Prostate gland (tissue), 2 donors: ENCODE results near the gene TMEM208.

Experiments used
- POLR2A ChIP-seq: fragments of 450-650 bp; IDR thresholded peaks from one replicate; pipeline ENCODE4 v1.6.1; 2016; ENCODE audit warnings: antibody characterized with exemption, mild to moderate bottlenecking
- POLR2AphosphoS5 ChIP-seq: sonication (generic); formaldehyde crosslinking; IDR thresholded peaks from one replicate; pipeline ENCODE4 v1.6.1; 2017; ENCODE audit warnings: antibody characterized with exemption
- TF ChIP-seq, protein P1 (sequence below), 4 experiments: fragments of 200-600 bp in 2 of 4; fragments of 450-650 bp in 2 of 4; sonication (generic) in 2 of 4; IDR thresholded peaks; 1 replicate in 3 of 4; 2 replicates in 1 of 4; pipeline ENCODE4 v1.5.1; 2016 to 2019; ENCODE audit warnings: antibody characterized with exemption in 4 of 4, mild to moderate bottlenecking in 2 of 4, moderate library complexity in 2 of 4

DNA sequence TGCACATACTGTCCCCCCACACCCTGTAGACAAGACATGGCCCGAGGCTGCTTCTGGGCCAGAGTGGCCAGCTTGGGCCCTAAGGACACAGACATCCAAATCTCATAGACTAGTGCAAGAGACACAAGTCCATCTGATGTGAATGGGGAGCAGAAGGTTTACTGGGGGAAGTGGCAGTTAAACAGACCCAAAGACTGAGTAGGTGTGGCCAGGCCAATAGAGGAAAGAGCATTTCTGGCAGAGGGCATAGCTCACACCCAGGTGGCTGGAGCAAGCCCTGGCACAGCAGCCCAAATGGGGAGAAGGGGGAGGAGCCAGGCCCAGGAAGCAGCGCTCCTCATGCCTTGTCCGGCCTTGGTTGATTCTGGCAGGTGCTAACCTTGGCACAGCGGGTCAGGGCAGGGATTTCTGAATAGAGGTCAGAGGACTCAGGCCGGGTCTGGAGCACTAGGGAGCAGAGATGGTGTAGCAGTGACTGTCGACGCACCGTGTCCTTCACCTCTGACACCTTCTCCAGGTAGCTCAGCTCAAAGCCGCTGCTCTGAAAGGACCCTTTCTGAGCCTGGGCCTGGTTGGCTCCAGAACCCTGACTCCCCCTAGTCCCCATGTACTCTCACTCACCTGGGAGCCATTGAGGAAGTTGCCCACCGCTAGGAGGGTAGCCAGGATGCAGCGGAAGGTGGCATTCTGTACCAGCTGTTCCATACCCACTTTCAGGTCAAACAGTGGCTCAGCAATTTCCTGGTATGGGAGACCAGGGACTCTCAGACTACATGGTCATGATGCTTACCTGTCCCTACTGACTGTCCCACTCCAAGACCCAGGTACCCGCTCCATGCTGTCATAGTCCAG lies 4.1 kb downstream of the TMEM208 start:
- TF ChIP-seq, protein P1, sequence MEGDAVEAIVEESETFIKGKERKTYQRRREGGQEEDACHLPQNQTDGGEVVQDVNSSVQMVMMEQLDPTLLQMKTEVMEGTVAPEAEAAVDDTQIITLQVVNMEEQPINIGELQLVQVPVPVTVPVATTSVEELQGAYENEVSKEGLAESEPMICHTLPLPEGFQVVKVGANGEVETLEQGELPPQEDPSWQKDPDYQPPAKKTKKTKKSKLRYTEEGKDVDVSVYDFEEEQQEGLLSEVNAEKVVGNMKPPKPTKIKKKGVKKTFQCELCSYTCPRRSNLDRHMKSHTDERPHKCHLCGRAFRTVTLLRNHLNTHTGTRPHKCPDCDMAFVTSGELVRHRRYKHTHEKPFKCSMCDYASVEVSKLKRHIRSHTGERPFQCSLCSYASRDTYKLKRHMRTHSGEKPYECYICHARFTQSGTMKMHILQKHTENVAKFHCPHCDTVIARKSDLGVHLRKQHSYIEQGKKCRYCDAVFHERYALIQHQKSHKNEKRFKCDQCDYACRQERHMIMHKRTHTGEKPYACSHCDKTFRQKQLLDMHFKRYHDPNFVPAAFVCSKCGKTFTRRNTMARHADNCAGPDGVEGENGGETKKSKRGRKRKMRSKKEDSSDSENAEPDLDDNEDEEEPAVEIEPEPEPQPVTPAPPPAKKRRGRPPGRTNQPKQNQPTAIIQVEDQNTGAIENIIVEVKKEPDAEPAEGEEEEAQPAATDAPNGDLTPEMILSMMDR (IDR thresholded peaks at IDR 0.05) = no peak
- TF ChIP-seq POLR2AphosphoS5 (no peak), POLR2A (no peak)
